ENCODE data around the gene TRIM52. TPM values are rescaled to one million over a fixed set of nuclear protein-coding genes. Genes with fewer than 3 reads are reported as not detected.

Gene TRIM52
- total and polyA plus RNA-seq, 2 of the 4 experiments (the other 2 are of a cell fraction) = 2.3 to 6.9 TPM

DNA sequence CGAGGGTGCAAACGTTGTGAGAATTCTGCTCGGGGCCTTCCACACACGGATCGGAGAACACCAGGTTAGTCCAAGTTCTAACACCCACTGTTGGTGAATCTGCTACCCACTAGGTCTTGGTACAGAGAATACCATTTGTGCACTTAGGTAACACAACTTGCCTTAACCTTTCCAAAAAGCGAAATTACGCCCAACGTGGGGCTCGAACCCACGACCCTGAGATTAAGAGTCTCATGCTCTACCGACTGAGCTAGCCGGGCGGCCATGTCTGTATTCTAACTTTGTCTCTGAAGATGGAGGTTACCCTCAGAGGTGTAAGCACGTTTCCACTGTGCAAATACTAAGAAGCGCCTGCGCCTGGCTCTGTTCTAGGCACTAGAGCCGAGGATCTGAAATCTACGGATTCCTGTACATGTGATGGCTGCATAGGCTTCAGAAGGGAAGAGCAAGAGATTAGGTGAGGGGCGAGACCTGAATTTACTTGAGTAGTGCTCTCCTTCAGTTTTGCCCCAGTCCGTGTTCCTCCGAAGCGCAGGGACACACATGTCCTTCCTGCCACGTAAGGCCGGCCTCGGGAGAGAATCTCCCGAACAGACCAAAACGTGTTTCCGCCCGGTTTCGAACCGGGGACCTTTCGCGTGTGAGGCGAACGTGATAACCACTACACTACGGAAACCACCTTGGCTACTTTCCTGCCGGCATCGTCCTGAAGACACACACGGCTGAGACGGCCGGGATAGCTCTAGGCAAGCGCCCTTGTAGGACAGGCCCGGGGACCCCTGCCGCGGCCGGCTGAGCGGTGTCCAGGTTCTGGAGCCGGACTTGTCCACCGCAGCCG, 38.9 kb downstream of the TRIM52 start:
- Histone ChIP-seq H3K4me2 (ENCODE audit: low read depth, low read length) (peak overlapping the region; percentile 70), H3K9me1 (ENCODE audit: insufficient read depth, low read length) (peaks cover 17% of the 10 kb centered on the region), H2AFZ (replicated peaks; ENCODE audit: low read length, poor library complexity) (peak overlapping the region; percentile 93)

More for the DNA sequence above, 38.9 kb downstream of the TRIM52 start:
- Histone ChIP-seq H4K91ac (ENCODE audit: insufficient read depth, low read depth, low read length) (peak overlapping the region; percentile 53; the same call in 1 of the 2 replicates), H3K18ac (ENCODE audit: low read depth, low read length) (no peak overlapping the region), H2AK9ac (replicated peaks; ENCODE audit: low read depth, low read length, poor library complexity) (peak overlapping the region; percentile 66), H2BK120ac (ENCODE audit: low read depth, low read length) (peak overlapping the region; percentile 48; the same call in 1 of the 2 replicates), H2BK15ac (ENCODE audit: low read depth, low read length) (no peak overlapping the region), H3K56ac (ENCODE audit: extremely low read depth, insufficient read depth, low read length) (peak overlapping the region; percentile 93), H3K14ac (replicated peaks; ENCODE audit: low read depth, low read length) (peak overlapping the region; percentile 86), H3K27ac (ENCODE audit: insufficient read depth, low read length) (peak overlapping the region; percentile 73), H2AK5ac (ENCODE audit: low read depth, low read length) (no peak overlapping the region), H3K36me3 (ENCODE audit: control insufficient read depth, insufficient read depth, low read length) (peaks cover 1% of the 10 kb centered on the region; the same call in 1 of the 2 replicates), H3K79me1 (ENCODE audit: low read depth in 1 of 2, low read length in 2 of 2) (peaks cover 13 to 28% of the 10 kb centered on the region in 2 experiments), H3K4me3 (ENCODE audit: insufficient read depth, low read depth, low read length) (peak overlapping the region; percentile 82), H2BK5ac (ENCODE audit: low read depth, low read length, poor library complexity, severe bottlenecking) (peak overlapping the region; percentile 82), H3K4ac (ENCODE audit: low read depth, low read length) (peak overlapping the region; percentile 86), H2BK20ac (ENCODE audit: low read depth, low read length) (no peak overlapping the region), H3K9me3 (ENCODE audit: control insufficient read depth, insufficient read depth, low read length) (no peaks in the 10 kb centered on the region), H4K20me1 (ENCODE audit: insufficient read depth, low read length) (peaks cover 15% of the 10 kb centered on the region), H3K23ac (ENCODE audit: low read depth, low read length) (peak overlapping the region; percentile 21; the same call in 1 of the 2 replicates), H3K27me3 (ENCODE audit: control insufficient read depth, insufficient read depth, low read length) (no peaks in the 10 kb centered on the region), H3K4me1 (ENCODE audit: control insufficient read depth, insufficient read depth, low read length) (peaks cover 6% of the 10 kb centered on the region), H3K9ac (ENCODE audit: low read depth, low read length) (peak overlapping the region; percentile 64), H4K8ac (ENCODE audit: low read depth in 2 of 2, low read length in 2 of 2) (peak overlapping the region; percentile 65 to 82; a peak in 3 of 4 replicates), H4K5ac (ENCODE audit: low read depth, low read length) (peak overlapping the region; percentile 46)
- in situ Hi-C loops (cut with MboI; ENCODE audit: low sequenced_read_pairs) (no loop called here), dilution Hi-C loops (cut with HindIII; ENCODE audit: low sequenced_read_pairs, unreplicated experiment) (no loop called here), intact Hi-C loops (cut with micrococcal nuclease) (loop anchor here (1.0 to 2.0 kb wide), 2 partner anchors 15 to 61 kb away; no protein-coding TSS in a partner anchor)
- ATAC-seq (ENCODE audit: low read depth) (peak; percentile 55), DNase-seq (peak; percentile 98)
- WGBS, 2 experiments (ENCODE audit: extremely low coverage in 2 of 2, insufficient read length in 1 of 2) = 6% methylated on average over 30 of the region's 50 CpGs; no CpG with 5 or more reads in 1 of the 2 experiments
- CTCF ChIA-PET = interaction anchor here (1.0 to 1.1 kb wide), 2 partner anchors 15 to 33 kb away, joined by 3 read pairs; no protein-coding TSS in a partner anchor
- TF ChIP-seq RCOR1 (IDR thresholded peaks at IDR 0.05; ENCODE audit: insufficient replicate concordance, low read length) (peak; percentile 13), POLR2A (IDR thresholded peaks at IDR 0.05; ENCODE audit: low read depth, low read length) (peak; percentile 74), MXI1 (IDR thresholded peaks at IDR 0.05; ENCODE audit: borderline replicate concordance, low read depth, low read length) (no peak), RFX5 (IDR thresholded peaks at IDR 0.05; ENCODE audit: low read depth, low read length) (no peak), BHLHE40 (IDR thresholded peaks at IDR 0.05; ENCODE audit: low read depth, low read length) (peak; percentile 77), CHD1 (IDR thresholded peaks at IDR 0.05; ENCODE audit: low read depth, low read length) (no peak; the same call in 1 of the 2 replicates), FOS (IDR thresholded peaks at IDR 0.05; ENCODE audit: low read depth, low read length) (peak; percentile 85), MAZ (IDR thresholded peaks at IDR 0.05; ENCODE audit: borderline replicate concordance, low read depth, low read length) (peak; percentile 39; the same call in 1 of the 2 replicates), NFE2L2 (IDR thresholded peaks at IDR 0.05; ENCODE audit: low read depth, low read length) (no peak)
- POLR2A ChIA-PET (ENCODE audit: unreplicated experiment) = no interaction called here
- BruUV-seq (replicated peaks) = no TSS peak

All from IMR-90 (cell line).